Stimulated activated CD8-positive, alpha-beta memory T cell treated with anti-CD3 and anti-CD28 coated beads, Interleukin-12 subunit alpha, Interleukin-12 subunit beta, amount 100 ng/mL, for 1 hour (primary cell): ENCODE measurements around the gene CYP26C1.

Experiments used
- DNase-seq: peaks from one replicate; pipeline ENCODE4 v3.0.0-alpha.2; 2020; ENCODE audit warnings: low read depth

The CYP26C1 gene

GRCh38 chr10:93064874-93065660 lies 4.5 kb downstream of the CYP26C1 start:
- DNase-seq, result no peak

GRCh38 chr10:93065675-93066543 lies 5.3 kb downstream of the CYP26C1 start:
- DNase-seq, result no peak

- DNase-seq, result no peak
Measured at GRCh38 chr10:93066544-93066913, 5.9 kb downstream of the CYP26C1 start.

GRCh38 chr10:93067443-93068365 lies 7.1 kb downstream of the CYP26C1 start:
- no peak for DNase-seq

- DNase-seq, result no peak
Measured at GRCh38 chr10:93068411-93069244, 8.0 kb downstream of the CYP26C1 start.

DNA sequence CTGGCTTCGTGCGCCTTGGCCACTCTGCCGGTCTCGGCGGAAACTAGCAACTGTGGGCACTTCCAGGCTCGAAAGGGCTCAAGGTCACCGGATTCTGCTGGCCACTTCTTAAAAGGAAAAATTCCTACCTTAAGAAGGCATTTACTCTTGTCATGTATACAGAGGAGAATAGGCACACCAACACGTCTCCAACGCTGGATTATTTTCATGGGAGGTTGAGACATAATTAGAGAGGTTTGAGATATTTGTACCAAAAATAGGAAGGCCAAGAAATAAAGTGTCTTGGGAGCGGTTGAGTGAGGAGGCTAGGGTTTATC lies 8.6 kb downstream of the CYP26C1 start:
- no peak for DNase-seq

- DNase-seq, result no peak
Measured at GRCh38 chr10:93070378-93071176, 10.0 kb downstream of the CYP26C1 start.

- DNase-seq, result no peak
Measured at GRCh38 chr10:93071177-93071472, 10.5 kb downstream of the CYP26C1 start.

DNA sequence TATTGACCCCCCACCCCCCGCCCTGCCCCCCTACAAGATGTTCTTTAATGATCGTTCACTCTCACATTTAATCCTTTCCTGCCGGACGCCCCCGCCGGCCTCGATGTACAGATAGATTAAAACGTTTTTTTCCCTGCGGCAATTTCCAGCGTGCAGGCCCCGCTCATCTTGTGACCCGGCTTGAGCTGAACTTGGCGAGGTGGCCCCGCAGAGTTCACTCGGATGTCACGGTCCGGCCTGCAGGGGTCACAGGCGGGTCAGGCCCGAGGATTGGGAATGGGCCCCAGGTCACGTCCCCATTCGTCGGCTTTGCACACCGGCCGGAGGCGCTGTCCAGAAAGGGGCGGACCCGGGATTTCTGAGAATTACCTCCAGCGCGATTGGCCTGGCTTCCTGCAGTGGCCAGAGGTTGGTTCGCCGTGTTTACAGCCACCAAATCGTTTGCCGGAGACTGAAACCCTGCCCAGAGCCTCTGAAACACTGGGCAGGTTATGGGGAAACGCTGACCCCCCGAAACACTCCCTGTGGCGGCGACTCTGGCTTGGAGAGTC lies 11.2 kb downstream of the CYP26C1 start:
- no peak for DNase-seq

DNA sequence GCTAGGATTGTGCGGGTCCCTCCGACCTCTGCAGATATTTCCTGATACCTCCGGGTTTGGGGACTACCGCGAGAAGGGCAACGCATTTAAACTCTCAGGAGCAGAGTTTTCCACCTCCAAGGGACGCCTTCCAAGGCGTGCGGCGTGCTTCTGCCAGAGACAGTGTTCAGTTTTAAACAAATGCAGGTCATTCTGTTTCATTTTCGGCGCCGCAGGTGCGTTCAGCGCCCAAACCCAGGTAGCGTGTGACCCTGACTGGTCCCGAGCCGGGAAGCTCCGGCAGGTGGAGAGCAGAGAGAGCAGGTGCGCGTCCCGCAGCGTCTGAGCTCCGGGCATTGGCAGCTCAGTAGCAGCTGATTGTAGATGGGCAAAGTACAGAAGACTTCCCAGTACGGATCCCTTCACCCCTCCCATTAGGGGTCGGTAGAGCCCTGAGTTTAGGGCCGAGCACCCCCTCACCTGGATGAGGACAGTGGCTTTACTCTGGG lies 11.7 kb downstream of the CYP26C1 start:
- DNase-seq, result no peak

DNA sequence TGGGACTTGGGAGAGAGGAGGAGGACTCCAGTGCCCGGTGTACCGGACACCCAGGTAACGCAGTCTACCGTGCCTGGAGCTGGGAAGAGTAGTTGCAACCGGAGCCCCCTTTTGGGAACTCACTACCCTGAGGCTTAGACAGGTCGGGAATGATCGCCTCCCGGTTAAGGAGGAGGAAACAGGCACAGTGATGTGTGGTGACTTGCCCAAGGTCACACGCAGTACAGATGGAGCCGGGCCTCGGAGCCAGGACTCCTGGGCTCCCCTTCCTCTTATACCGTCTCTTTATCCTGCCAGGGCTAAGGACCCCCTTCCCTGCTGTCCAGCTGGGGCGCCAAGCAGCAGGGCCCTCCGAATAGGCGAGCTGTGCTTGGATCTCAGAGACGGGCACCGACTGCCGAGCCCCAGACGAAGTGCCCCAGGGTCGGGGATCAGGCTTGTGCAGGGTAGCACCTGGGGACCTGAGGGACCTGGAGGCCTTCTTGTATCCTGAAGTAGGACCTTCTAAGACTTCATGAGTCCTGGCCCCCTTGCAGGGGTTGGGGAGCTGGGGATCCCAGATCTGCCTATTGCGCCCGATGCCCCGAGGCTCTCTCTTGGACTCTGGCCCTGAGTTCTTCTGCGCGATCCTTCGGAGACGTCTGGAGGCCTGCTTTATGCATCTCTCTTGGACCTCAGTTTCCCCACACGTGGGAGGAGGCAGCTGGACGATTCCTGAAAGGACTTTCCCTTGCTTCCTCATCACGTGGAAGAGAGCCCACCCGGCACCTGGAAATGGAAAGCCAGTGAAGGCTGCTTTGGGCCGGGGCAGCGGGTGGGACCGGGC lies 12.3 kb downstream of the CYP26C1 start:
- no peak for DNase-seq

GRCh38 chr10:93073539-93074146 lies 13.0 kb downstream of the CYP26C1 start, which contains the start of gene CYP26A1:
CYP26A1 (plus strand) TSS chr10:93073893; CDS start chr10:93073935, 42 bp downstream.
- no peak for DNase-seq

- no peak for DNase-seq
Measured at GRCh38 chr10:93074147-93074596, 13.6 kb downstream of the CYP26C1 start.

GRCh38 chr10:93074597-93075368 lies 14.2 kb downstream of the CYP26C1 start:
- DNase-seq, result no peak

DNA sequence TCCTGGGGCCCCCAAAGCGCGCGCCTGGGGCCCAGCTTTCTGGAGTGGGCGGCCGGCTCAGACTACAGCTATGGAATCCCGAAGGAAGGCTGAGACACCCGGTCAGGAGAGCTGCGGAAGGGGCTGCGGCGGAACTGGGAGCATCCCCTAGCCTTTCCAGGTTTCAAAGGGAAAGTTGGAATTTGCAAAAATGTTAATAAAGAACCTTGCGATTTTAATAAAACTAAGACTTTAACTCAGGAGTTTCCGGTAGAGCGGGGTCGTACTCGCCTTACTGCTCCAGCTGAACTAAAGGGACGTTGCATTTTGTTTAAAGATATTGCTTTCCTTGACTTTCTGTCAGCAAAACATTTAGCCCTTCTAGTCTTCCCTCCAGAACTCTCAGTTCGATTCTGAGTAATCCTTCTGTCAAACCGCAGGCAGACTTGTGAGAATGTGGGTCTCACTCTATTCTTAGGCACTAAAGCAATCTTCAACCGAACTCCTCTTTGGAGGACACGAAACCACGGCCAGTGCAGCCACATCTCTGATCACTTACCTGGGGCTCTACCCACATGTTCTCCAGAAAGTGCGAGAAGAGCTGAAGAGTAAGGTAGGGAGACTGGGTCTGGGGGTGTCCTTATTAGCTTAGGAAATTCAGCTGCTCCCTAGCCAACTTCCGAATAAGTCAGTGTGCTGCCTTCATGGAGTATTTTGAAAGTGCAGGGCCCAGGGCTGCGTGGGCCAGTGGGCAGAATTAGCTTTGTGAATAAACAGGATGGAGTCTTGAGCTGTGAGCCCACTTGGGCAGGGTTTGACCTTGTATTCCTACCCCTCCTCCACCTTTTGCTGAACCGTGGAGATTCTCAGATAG lies 15.0 kb downstream of the CYP26C1 start:
- no peak for DNase-seq

DNA sequence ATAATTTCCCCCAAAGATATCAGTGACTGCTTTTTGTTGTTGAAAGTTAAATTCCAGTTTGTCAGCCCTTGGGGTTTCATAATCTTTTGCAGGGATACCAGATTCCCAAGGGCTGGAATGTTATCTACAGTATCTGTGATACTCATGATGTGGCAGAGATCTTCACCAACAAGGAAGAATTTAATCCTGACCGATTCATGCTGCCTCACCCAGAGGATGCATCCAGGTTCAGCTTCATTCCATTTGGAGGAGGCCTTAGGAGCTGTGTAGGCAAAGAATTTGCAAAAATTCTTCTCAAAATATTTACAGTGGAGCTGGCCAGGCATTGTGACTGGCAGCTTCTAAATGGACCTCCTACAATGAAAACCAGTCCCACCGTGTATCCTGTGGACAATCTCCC lies 16.3 kb downstream of the CYP26C1 start:
- DNase-seq, result no peak

GRCh38 chr10:93077860-93078337 lies 17.3 kb downstream of the CYP26C1 start:
- no peak for DNase-seq
